Lower leg skin (tissue), 3 donors: ENCODE measurements around the gene WNT9B.

ENCODE experiments used
- POLR2A ChIP-seq, 2 donors: fragments of 450-650 bp; IDR thresholded peaks; one replicate each; pipeline ENCODE4 v1.6.1; 2016 to 2017; ENCODE audit warnings: antibody characterized with exemption in 2 of 2, mild to moderate bottlenecking in 1 of 2, moderate library complexity in 1 of 2
- TF ChIP-seq, protein P1 (sequence below), 3 donors: fragments of 450-650 bp; IDR thresholded peaks; one replicate each; pipeline ENCODE4 v1.5.1; 2016; ENCODE audit warnings: antibody characterized with exemption in 3 of 3, mild to moderate bottlenecking in 3 of 3, moderate library complexity in 2 of 3

GRCh38 chr17:46842835-46843234 is 8.5 kb upstream of the WNT9B start:
- TF ChIP-seq POLR2A (IDR thresholded peaks at IDR 0.05) = no peak
- TF ChIP-seq, protein P1, sequence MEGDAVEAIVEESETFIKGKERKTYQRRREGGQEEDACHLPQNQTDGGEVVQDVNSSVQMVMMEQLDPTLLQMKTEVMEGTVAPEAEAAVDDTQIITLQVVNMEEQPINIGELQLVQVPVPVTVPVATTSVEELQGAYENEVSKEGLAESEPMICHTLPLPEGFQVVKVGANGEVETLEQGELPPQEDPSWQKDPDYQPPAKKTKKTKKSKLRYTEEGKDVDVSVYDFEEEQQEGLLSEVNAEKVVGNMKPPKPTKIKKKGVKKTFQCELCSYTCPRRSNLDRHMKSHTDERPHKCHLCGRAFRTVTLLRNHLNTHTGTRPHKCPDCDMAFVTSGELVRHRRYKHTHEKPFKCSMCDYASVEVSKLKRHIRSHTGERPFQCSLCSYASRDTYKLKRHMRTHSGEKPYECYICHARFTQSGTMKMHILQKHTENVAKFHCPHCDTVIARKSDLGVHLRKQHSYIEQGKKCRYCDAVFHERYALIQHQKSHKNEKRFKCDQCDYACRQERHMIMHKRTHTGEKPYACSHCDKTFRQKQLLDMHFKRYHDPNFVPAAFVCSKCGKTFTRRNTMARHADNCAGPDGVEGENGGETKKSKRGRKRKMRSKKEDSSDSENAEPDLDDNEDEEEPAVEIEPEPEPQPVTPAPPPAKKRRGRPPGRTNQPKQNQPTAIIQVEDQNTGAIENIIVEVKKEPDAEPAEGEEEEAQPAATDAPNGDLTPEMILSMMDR (IDR thresholded peaks at IDR 0.05) = no peak
